Transverse colon (tissue), 4 donors: ENCODE measurements around the gene DMD.

Experiments used
- EP300 ChIP-seq: sonication (generic); formaldehyde crosslinking; IDR thresholded peaks from one replicate; pipeline ENCODE4 v1.6.1; 2017; ENCODE audit warnings: antibody characterized with exemption, low read depth
- POLR2A ChIP-seq: fragments of 450-650 bp; IDR thresholded peaks from one replicate; pipeline ENCODE4 v1.6.1; 2016; ENCODE audit warnings: antibody characterized with exemption, mild to moderate bottlenecking, moderate library complexity
- POLR2AphosphoS5 ChIP-seq, 3 donors: sonication (generic); formaldehyde crosslinking; IDR thresholded peaks; one replicate each; pipeline ENCODE4 v1.6.1; 2016; ENCODE audit warnings: antibody characterized with exemption in 3 of 3
- TF ChIP-seq, protein P1 (sequence below), 5 experiments: fragments of 200-600 bp in 3 of 5; fragments of 450-650 bp in 2 of 5; sonication (generic) in 3 of 5; IDR thresholded peaks; 1 replicate in 2 of 5; 2 replicates in 3 of 5; pipeline ENCODE4 v1.5.1; 2016 to 2017; ENCODE audit warnings: antibody characterized with exemption in 5 of 5, inconsistent platforms in 3 of 5, mild to moderate bottlenecking in 2 of 5, moderate library complexity in 1 of 5

DNA sequence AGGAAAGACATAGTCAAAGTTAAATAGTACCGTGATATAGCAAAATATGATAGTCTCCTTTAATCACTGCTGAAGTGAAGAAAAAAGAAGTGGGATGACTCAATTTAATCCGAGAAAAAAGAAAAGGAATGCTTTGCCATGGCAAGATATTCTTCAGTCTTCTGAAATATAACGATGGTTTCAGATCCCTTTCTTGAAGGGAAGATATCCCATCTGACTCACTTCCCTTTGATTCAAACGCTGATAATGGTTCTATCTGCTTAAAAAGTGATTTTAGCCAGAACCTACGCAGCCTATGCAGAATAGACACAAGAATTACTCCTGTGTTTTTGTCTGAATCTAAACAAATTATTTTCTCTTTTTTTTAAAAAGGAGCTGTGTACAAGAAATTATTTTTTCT, 2071.4 kb downstream of the DMD start:
- TF ChIP-seq POLR2A (no peak), EP300 (no peak), POLR2AphosphoS5 (IDR thresholded peaks at IDR 0.05) (no peak)
- TF ChIP-seq, protein P1, sequence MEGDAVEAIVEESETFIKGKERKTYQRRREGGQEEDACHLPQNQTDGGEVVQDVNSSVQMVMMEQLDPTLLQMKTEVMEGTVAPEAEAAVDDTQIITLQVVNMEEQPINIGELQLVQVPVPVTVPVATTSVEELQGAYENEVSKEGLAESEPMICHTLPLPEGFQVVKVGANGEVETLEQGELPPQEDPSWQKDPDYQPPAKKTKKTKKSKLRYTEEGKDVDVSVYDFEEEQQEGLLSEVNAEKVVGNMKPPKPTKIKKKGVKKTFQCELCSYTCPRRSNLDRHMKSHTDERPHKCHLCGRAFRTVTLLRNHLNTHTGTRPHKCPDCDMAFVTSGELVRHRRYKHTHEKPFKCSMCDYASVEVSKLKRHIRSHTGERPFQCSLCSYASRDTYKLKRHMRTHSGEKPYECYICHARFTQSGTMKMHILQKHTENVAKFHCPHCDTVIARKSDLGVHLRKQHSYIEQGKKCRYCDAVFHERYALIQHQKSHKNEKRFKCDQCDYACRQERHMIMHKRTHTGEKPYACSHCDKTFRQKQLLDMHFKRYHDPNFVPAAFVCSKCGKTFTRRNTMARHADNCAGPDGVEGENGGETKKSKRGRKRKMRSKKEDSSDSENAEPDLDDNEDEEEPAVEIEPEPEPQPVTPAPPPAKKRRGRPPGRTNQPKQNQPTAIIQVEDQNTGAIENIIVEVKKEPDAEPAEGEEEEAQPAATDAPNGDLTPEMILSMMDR (IDR thresholded peaks at IDR 0.05), result no peak
